Measurements from ENCODE around the gene ADGRL2.

DNA sequence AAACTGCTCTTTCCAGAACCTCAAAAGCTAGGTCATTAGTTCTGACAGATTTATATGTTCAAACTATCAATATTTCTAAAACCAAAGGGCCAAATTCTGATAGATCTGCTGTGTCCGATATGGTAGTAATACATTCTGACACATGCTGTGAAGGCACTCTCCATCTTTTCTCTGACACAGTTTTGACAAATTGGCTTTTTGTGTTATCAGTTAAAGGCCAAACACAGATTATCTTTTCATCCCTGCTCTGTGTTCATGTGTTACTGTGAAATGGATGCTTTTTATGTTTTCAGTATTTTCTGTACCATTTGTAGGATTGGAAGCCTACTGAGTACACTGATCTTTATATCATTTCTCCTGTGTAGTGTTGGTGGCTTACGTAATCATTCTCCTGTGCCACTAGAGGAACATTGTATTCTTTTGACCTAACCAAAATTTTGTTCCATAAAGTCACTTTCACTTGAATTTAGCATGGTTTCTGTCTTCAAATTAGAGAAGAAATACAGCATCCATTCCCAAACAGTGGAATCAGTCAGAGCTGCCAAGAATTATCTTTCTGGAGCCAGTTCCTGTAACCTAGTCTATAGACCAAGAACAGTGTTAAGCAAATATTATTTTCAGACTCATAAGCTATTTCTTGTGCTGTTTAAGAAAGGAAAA, 137.2 kb downstream of the ADGRL2 start:
- TF ChIP-seq, protein P1, sequence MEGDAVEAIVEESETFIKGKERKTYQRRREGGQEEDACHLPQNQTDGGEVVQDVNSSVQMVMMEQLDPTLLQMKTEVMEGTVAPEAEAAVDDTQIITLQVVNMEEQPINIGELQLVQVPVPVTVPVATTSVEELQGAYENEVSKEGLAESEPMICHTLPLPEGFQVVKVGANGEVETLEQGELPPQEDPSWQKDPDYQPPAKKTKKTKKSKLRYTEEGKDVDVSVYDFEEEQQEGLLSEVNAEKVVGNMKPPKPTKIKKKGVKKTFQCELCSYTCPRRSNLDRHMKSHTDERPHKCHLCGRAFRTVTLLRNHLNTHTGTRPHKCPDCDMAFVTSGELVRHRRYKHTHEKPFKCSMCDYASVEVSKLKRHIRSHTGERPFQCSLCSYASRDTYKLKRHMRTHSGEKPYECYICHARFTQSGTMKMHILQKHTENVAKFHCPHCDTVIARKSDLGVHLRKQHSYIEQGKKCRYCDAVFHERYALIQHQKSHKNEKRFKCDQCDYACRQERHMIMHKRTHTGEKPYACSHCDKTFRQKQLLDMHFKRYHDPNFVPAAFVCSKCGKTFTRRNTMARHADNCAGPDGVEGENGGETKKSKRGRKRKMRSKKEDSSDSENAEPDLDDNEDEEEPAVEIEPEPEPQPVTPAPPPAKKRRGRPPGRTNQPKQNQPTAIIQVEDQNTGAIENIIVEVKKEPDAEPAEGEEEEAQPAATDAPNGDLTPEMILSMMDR (tag by site-specific recombination; IDR thresholded peaks at IDR 0.05), result no peak
- TF ChIP-seq ZNF629 (tag by site-specific recombination; IDR thresholded peaks at IDR 0.05) (no peak), SP3 (tag by site-specific recombination; IDR thresholded peaks at IDR 0.05) (no peak)
